ENCODE results near the gene UBC. TPM values are rescaled to one million over a fixed set of nuclear protein-coding genes. Genes with fewer than 3 reads are reported as not detected.

Gene UBC
- total and polyA plus RNA-seq, 9 of the 15 experiments (the other 6 are each of a cell fraction or from before 2014, with no cell fraction given) = 533 to 1,153 (median 813) TPM

- TF ChIP-seq ZBTB40 (IDR thresholded peaks at IDR 0.05) (0 out of 2 replicates have a peak, but pooled peaks have one; percentile 32), ZBTB40 (CRISPR knock-in tag; IDR thresholded peaks at IDR 0.05) (no peak), KDM1A (IDR thresholded peaks at IDR 0.05) (peak; percentile 43 to 71; a peak in 2 of 4 replicates), SMC3 (conservative IDR thresholded peaks at IDR 0.05; ENCODE audit: insufficient read depth, low read depth, low read length) (no peak), SNIP1 (IDR thresholded peaks at IDR 0.05; ENCODE audit: low read depth) (no peak), KLF13 (tag; IDR thresholded peaks at IDR 0.05; ENCODE audit: borderline replicate concordance, low read depth) (no peak), SMARCC2 (IDR thresholded peaks at IDR 0.05; ENCODE audit: low read depth) (no peak), HMG20A (CRISPR knock-in tag; conservative IDR thresholded peaks at IDR 0.05) (no peak), ELF4 (CRISPR knock-in tag; IDR thresholded peaks at IDR 0.05) (peak; percentile 31; the same call in 1 of the 2 replicates), ZNF695 (CRISPR knock-in tag; IDR thresholded peaks at IDR 0.05) (no peak), IRF9 (tag; IDR thresholded peaks at IDR 0.05) (peak; percentile 75; the same call in 1 of the 2 replicates), NCOA4 (IDR thresholded peaks at IDR 0.05; ENCODE audit: partially characterized antibody) (no peak), RB1 (IDR thresholded peaks at IDR 0.05; ENCODE audit: low read depth) (no peak), POU5F1 (IDR thresholded peaks at IDR 0.05; ENCODE audit: borderline replicate concordance, low read depth, low read length, partially characterized antibody) (no peak), NFRKB (IDR thresholded peaks at IDR 0.05; ENCODE audit: low read depth) (peak; percentile 80), SP1 (CRISPR knock-in tag; IDR thresholded peaks at IDR 0.05) (no peak), ZNF165 (CRISPR knock-in tag; IDR thresholded peaks at IDR 0.05; ENCODE audit: borderline replicate concordance) (no peak), MAX (CRISPR knock-in tag; IDR thresholded peaks at IDR 0.05) (peak; percentile 45; the same call in 1 of the 2 replicates), MCM2 (IDR thresholded peaks at IDR 0.05; ENCODE audit: low read depth) (no peak), ZNF134 (CRISPR knock-in tag; conservative IDR thresholded peaks at IDR 0.05) (no peak), SMARCB1 (IDR thresholded peaks at IDR 0.05; ENCODE audit: insufficient read length, low read depth) (no peak)
Observed at GRCh38 chr12:124866883-124867400, 47.5 kb downstream of the UBC start (continued).

Data from K562 (cell line).